HAP-1 (cell line): Measurements from ENCODE around the gene CD300E.

Source experiments
- DNase-seq, 2 experiments: peaks; one replicate each; pipeline ENCODE4 v3.0.0-alpha.2; 2016 to 2020; ENCODE audit warnings: low spot score in 2 of 2
- H3K27me3 ChIP-seq: fragments of 250-450 bp; sonication (Bioruptor Pico); 2 replicates; pipeline ENCODE4 v1.5.1; 2020; ENCODE audit warnings: low read depth, mild to moderate bottlenecking, moderate library complexity
- H3K36me3 ChIP-seq: fragments of 250-450 bp; sonication (Bioruptor Pico); replicated peaks from 2 replicates; pipeline ENCODE4 v1.5.1; 2020; ENCODE audit warnings: mild to moderate bottlenecking
- H3K4me1 ChIP-seq: fragments of 250-450 bp; sonication (Bioruptor Pico); 2 replicates; pipeline ENCODE4 v1.5.1; 2020; ENCODE audit warnings: mild to moderate bottlenecking
- H3K4me3 ChIP-seq: fragments of 250-450 bp; sonication (Bioruptor Pico); 2 replicates; pipeline ENCODE4 v1.5.1; 2020; ENCODE audit warnings: mild to moderate bottlenecking, moderate library complexity
- H3K9me3 ChIP-seq: fragments of 250-450 bp; sonication (Bioruptor Pico); 2 replicates; pipeline ENCODE4 v1.5.1; 2020; ENCODE audit warnings: mild to moderate bottlenecking, moderate library complexity
- in situ Hi-C: fragments of 300-500 bp; cut with MboI; formaldehyde crosslinking; loops from 3 replicates; pipeline ENCODE4 v1.14.3; 2020; ENCODE audit warnings: low sequenced_read_pairs, inconsistent platforms, mixed read lengths

Gene CD300E

GRCh38 chr17:74623693-74624093 lies at the start of gene CD300E:
Gene CD300E (minus strand): TSS chr17:74623738. CDS start chr17:74623621, 117 bp downstream.
- H3K36me3 ChIP-seq, result no peaks in the 10 kb centered on the region
- in situ Hi-C loops, result no loop called here
- peaks cover 3% of the 10 kb centered on the region; the same call in 1 of the 2 replicates for H3K27me3 ChIP-seq
- H3K9me3 ChIP-seq, result no peaks in the 10 kb centered on the region
- DNase-seq, result no peak
- no peaks in the 10 kb centered on the region for H3K4me1 ChIP-seq
- no peak within 1 kb of the TSS for H3K4me3 ChIP-seq

- Histone ChIP-seq H3K9me3 (no peaks in the 10 kb centered on the region), H3K4me3 (no peak overlapping the region), H3K4me1 (no peaks in the 10 kb centered on the region), H3K36me3 (no peaks in the 10 kb centered on the region), H3K27me3 (peaks cover 3% of the 10 kb centered on the region; the same call in 1 of the 2 replicates)
- DNase-seq, result peak; percentile 56 to 90
- in situ Hi-C loops, result no loop called here
Observed at GRCh38 chr17:74671031-74671771, 47.7 kb upstream of the CD300E start.

- H3K4me3 ChIP-seq, result no peak overlapping the region
- peaks cover 3% of the 10 kb centered on the region; the same call in 1 of the 2 replicates for H3K27me3 ChIP-seq
- H3K9me3 ChIP-seq, result no peaks in the 10 kb centered on the region
Observed at GRCh38 chr17:74670329-74670728, 46.8 kb upstream of the CD300E start.

GRCh38 chr17:74663561-74663960 lies 40.0 kb upstream of the CD300E start:
- Histone ChIP-seq H3K9me3 (no peaks in the 10 kb centered on the region), H3K27me3 (peaks cover 11% of the 10 kb centered on the region), H3K4me1 (no peaks in the 10 kb centered on the region), H3K4me3 (no peak overlapping the region), H3K36me3 (no peaks in the 10 kb centered on the region)
- in situ Hi-C loops, result no loop called here
- DNase-seq, result no peak

More at GRCh38 chr17:74670329-74670728, 46.8 kb upstream of the CD300E start:
- in situ Hi-C loops, result no loop called here
- no peak for DNase-seq
- Histone ChIP-seq H3K36me3 (no peaks in the 10 kb centered on the region), H3K4me1 (no peaks in the 10 kb centered on the region)

GRCh38 chr17:74659889-74660288 lies 36.4 kb upstream of the CD300E start:
- Histone ChIP-seq H3K27me3 (peaks cover 6% of the 10 kb centered on the region; the same call in 1 of the 2 replicates), H3K4me3 (no peak overlapping the region), H3K9me3 (no peaks in the 10 kb centered on the region), H3K4me1 (no peaks in the 10 kb centered on the region), H3K36me3 (no peaks in the 10 kb centered on the region)
- in situ Hi-C loops, result no loop called here
- DNase-seq, result no peak

GRCh38 chr17:74658620-74659019 lies 35.1 kb upstream of the CD300E start:
- Histone ChIP-seq H3K4me1 (no peaks in the 10 kb centered on the region), H3K36me3 (no peaks in the 10 kb centered on the region), H3K27me3 (peaks cover 5% of the 10 kb centered on the region; the same call in 1 of the 2 replicates), H3K9me3 (no peaks in the 10 kb centered on the region), H3K4me3 (no peak overlapping the region)
- in situ Hi-C loops, result no loop called here
- no peak for DNase-seq

- Histone ChIP-seq H3K4me1 (no peaks in the 10 kb centered on the region), H3K27me3 (peaks cover 24% of the 10 kb centered on the region), H3K9me3 (no peaks in the 10 kb centered on the region), H3K4me3 (no peak overlapping the region), H3K36me3 (no peaks in the 10 kb centered on the region)
- DNase-seq, result no peak
- in situ Hi-C loops, result no loop called here
Observed at GRCh38 chr17:74654742-74655141, 31.2 kb upstream of the CD300E start.

- peaks cover 27% of the 10 kb centered on the region for H3K27me3 ChIP-seq
- H3K9me3 ChIP-seq, result no peaks in the 10 kb centered on the region
- in situ Hi-C loops, result no loop called here
- DNase-seq, result no peak
- no peaks in the 10 kb centered on the region for H3K36me3 ChIP-seq
- no peaks in the 10 kb centered on the region for H3K4me1 ChIP-seq
- H3K4me3 ChIP-seq, result no peak overlapping the region
Observed at GRCh38 chr17:74652020-74652419, 28.5 kb upstream of the CD300E start.

GRCh38 chr17:74649909-74650308 lies 26.4 kb upstream of the CD300E start:
- H3K36me3 ChIP-seq, result no peaks in the 10 kb centered on the region
- no peaks in the 10 kb centered on the region for H3K9me3 ChIP-seq
- H3K27me3 ChIP-seq, result peaks cover 27% of the 10 kb centered on the region
- no peaks in the 10 kb centered on the region for H3K4me1 ChIP-seq
- DNase-seq, result no peak
- in situ Hi-C loops, result no loop called here
- H3K4me3 ChIP-seq, result no peak overlapping the region

GRCh38 chr17:74647871-74648672 lies 24.5 kb upstream of the CD300E start:
- peaks cover 27% of the 10 kb centered on the region for H3K27me3 ChIP-seq
- in situ Hi-C loops, result no loop called here

GRCh38 chr17:74646231-74646630 lies 22.7 kb upstream of the CD300E start:
- no peaks in the 10 kb centered on the region for H3K4me1 ChIP-seq
- in situ Hi-C loops, result no loop called here
- no peaks in the 10 kb centered on the region for H3K9me3 ChIP-seq
- no peak for DNase-seq
- no peaks in the 10 kb centered on the region for H3K36me3 ChIP-seq
- no peak overlapping the region for H3K4me3 ChIP-seq
- H3K27me3 ChIP-seq, result peaks cover 23% of the 10 kb centered on the region

More at GRCh38 chr17:74647871-74648672, 24.5 kb upstream of the CD300E start:
- Histone ChIP-seq H3K4me3 (no peak overlapping the region), H3K9me3 (no peaks in the 10 kb centered on the region), H3K4me1 (no peaks in the 10 kb centered on the region), H3K36me3 (no peaks in the 10 kb centered on the region)
- DNase-seq, result no peak

- Histone ChIP-seq H3K36me3 (no peaks in the 10 kb centered on the region), H3K4me1 (no peaks in the 10 kb centered on the region), H3K4me3 (no peak overlapping the region), H3K27me3 (peaks cover 14% of the 10 kb centered on the region), H3K9me3 (no peaks in the 10 kb centered on the region)
- DNase-seq, result no peak
- in situ Hi-C loops, result no loop called here
Observed at GRCh38 chr17:74645010-74645409, 21.5 kb upstream of the CD300E start.

GRCh38 chr17:74644419-74644818 lies 20.9 kb upstream of the CD300E start:
- Histone ChIP-seq H3K36me3 (no peaks in the 10 kb centered on the region), H3K9me3 (no peaks in the 10 kb centered on the region), H3K4me1 (no peaks in the 10 kb centered on the region), H3K27me3 (peaks cover 13% of the 10 kb centered on the region), H3K4me3 (no peak overlapping the region)
- in situ Hi-C loops, result no loop called here
- no peak for DNase-seq

- no peak for DNase-seq
- H3K9me3 ChIP-seq, result no peaks in the 10 kb centered on the region
- no peaks in the 10 kb centered on the region for H3K4me1 ChIP-seq
- H3K27me3 ChIP-seq, result peaks cover 12% of the 10 kb centered on the region
- in situ Hi-C loops, result no loop called here
- H3K36me3 ChIP-seq, result no peaks in the 10 kb centered on the region
- H3K4me3 ChIP-seq, result no peak overlapping the region
Observed at GRCh38 chr17:74643826-74644225, 20.3 kb upstream of the CD300E start.
